GM04503 (cell line): Measurements from ENCODE around the gene BRIP1.
"Not testable (repeated sequence)": the region's sequence is repeated elsewhere in the genome, so short reads cannot be mapped to it uniquely, and the experiment has no call there.

Experiments
- DNase-seq: peaks from one replicate; pipeline ENCODE4 v3.0.0-alpha.2; 2012; ENCODE audit warnings: low read depth

Gene BRIP1

DNA sequence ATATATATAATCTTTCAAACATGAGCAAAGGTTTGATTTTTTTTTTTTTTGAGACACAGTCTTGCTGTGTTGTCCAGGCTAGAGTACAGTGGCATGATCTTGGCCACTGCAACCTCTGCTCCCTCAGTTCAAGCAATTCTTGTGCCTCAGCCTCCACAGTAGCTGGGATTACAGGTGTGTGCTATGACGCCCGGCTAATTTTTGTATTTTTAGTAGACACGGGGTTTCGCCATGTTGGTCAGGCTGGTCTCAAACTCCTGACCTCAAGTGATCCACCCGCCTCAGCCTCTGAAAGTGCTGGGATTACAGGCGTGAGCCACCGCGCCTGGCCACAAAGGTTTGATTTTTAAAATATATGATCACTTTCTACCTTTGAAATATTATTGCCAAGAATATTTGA, 135.5 kb downstream of the BRIP1 start:
- DNase-seq, result not testable (repeated sequence)

DNA sequence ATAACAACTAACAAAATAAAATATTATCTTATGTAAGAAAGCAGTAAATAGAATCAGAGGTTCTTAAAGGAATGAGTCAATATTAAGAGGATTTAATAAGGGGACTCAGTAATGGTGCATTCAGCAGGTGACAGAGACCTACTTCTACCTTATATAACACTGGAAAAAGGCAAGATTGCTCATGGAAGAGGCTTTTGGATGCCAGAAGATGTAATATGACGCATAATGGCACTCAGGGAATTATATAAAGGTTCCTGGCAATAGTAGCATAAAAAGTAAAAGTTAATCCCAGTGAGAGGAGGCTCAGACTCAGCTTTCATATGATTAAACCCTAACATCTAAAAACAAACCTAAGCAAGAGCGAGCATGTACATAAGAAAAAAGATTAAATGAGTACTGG, 136.4 kb downstream of the BRIP1 start:
- no peak for DNase-seq

DNA sequence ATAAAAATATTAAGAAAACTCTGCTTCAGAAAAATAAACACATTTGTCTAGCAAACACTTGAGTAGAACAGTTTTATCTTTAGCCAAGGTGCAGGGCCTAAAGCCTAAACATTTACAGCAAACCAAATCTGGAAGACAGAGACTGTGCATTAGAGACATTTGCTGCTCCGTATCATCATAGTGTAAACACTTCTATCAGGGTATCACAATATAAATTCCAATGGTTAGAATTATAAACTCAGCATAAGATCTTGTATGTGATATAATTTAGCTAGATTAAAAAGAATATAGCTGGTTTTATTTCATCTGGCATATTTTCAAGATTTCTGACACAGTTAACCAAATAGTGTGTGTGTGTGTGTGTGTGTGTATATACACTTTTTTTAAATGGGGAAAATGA, 138.6 kb downstream of the BRIP1 start:
- no peak for DNase-seq

DNA sequence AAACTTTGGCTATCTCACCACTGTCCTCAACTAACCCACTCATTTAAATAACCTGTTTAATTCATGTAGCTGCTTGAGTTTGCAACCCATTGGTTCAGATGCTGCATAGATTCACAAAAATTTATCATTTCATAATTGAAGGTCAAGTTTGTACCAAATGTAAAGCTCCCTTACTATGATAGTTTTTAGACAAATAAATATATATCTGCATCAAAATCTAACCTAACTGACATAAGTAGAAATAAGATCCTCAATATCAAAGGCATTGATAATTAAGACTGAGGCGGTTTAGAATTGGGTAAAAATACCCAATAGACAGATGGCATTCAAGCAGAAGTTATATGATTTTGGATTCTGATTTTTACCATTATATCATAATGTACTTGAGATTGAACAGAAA, 139.4 kb downstream of the BRIP1 start:
- no peak for DNase-seq

DNA sequence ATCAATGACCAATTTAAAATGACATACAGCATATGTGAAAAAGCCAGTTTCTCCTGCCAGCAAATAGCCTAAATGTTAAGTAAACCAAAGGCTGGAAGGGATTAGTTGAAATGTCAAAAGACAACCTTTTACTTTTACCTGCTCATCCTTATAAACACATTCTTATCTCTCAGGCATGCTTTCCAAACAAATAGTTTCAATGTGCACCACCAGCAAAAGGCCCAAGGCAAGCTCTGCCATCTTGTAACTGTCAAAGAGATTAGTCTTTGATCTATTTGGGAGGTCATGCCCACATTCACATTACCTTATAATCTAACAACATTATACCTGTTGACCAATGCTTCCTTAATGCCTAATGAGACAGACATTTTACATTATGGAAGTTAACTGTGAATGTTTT, 140.1 kb downstream of the BRIP1 start:
- no peak for DNase-seq

DNA sequence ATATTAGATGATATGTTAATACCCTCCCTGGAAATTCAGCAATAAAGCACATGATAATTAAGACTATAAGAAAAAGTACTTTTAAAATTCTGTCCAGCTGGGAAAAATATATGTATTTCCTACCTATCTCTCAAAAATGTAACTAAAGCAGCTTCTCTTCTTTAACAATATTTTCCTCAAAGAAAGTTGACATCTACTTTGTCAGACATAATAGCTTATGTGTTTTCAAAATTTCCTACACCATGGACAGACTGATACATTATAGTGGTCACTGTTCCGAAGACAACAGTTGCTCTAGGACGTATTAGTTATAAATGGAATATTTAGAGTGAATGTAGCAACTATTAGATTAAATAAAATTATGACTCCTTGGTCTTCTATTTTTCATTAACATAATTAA, 140.9 kb downstream of the BRIP1 start:
- no peak for DNase-seq

DNA sequence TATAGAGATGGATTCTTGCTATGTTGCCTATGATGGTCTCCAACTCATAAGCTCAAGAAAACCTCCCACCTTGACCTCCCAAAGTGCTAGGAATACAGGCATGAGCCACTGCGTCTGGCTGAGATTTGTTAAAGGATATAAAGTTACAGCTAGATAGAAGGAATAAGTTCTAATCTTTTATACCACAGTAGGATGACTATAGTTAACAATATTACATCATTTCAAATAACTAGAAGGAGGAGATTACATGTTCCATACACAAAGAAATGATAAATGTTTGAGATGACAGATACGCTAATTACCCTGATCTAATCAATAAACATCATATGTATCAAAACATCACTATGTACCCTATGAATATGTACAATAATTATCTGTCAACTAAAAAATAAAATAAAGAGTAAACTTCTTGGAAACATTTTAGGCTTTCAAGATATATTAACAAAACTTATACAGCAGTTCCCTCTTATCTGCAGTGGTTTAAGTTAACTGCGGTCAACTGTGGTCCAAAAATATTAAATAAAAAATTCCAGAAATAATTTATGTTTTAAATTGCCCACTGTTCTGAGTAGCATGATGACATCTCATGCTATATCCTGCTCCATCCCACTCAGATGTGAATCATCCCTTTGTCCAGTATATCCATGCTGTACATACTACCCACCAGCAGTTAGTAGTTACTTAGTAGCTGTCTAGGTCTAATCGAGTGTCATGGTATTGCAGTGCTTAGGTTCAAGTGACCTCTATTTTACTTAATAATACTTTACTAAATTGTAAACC, 143.1 kb downstream of the BRIP1 start:
- DNase-seq, result no peak

DNA sequence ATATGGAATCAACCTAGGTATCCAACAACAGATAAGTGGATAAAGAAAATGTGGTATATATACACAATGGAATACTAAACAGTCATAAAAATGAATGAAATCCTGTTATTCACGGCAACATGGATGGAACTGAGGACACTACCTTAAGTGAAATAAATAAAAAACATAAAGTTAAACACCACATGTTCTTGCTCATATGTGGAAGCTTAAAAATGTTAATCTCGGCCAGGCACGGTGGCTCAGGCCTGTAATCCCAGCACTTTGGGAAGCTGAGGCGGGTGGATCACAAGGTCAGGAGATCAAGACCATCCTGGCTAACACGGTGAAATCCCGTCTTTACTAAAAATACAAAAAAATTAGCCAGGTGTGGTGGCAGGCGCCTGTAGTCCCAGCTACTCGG, 144.1 kb downstream of the BRIP1 start:
- DNase-seq, result not testable (repeated sequence)

DNA sequence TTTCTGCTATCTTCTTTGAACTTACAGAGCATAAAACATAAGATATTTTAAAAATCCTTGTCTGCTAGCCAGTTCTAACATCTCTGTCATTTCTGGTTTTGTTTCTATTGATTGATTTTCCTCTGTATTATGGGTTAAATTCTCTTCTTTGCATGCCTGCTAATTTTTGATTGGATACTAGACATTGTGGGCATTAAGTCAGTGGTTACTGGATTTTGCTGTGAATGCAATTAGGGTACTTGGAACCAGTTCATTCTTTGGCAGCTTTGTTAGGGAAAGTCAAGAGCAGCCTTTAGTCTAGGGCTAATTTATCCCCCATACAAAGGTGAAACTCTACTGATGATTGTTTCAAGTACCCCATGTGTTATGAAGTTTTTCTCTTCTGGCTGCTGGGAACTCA, 145.3 kb downstream of the BRIP1 start:
- no peak for DNase-seq

DNA sequence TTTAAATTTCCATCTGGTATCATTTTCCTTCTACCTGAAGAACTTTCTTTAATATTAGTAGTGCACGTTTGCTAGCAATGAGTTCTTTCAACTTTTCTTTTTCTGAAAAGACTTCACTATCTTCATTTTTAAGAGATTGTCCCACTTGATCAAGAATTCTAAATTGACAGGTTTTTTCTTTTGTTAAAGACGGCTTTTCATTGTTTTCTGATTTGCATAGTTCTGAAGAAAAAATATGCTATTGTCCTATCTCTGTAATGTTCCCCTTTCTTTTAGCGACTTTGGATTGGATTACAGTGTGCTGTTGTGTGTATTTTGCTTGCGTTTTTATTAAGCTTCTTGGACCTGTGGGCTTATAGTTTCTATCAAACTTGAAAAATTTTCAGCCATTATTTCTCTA, 146.0 kb downstream of the BRIP1 start:
- no peak for DNase-seq

DNA sequence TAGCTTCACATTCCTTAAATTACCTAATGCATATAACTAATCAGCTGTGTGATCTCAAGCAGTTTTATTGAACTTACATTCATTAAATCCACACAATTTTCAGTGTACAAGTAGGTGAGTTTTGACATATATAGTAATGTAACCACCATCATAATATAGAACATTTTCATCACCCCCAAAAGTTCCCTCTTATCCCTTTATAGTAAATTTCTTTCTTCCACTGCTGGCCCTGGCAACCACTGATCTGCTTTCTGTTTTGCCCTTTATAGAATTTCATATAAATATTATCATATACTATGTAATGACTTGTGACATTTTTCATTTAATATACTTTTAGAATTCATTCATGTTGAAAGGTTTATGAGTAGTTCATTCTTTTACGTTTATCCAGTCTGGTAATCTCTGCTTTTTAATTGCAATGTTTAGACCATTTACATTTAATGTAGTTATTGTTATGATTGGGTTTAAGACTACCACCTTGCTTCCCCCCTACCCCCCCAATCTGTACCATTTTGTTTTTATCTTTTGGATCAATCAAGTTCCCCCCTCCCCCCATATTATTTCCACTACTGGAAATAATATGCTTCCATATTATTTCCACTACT, 147.0 kb downstream of the BRIP1 start:
- DNase-seq, result no peak

DNA sequence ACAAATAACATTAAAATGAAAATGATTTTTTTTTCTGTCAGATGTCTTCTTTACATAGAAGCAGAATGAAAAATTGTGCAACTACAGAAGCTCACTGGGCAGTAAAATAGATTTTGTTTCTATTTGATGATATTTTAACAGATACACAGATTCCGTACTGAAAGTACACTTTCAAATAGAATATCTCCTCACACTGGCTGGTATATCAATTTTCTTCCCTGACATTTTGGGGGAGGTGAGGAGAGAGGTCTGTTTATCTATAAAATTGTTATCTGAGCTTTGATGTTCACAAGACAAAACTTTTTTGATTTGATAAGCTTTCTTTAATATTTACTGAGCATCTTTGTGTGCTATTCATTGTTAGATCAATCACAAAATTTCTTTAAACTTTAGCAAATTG, 148.0 kb downstream of the BRIP1 start:
- no peak for DNase-seq

DNA sequence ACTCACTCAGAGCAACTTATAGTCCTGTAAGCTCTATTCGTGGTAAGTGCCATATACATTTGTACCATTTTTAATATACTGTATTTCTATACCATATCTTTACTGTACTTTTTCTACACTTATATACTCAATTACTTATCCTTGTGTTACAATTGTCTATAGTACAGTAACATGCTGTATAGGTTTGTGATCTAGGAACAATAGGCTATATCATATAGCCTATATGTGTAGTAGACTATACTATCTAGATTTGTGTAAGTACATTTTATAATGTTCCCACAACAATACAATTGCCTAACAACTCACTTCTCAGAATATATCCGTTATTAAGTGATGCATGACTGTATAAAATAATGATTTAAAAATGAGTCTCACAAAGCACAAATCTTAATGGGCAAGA, 149.0 kb downstream of the BRIP1 start:
- DNase-seq, result no peak

DNA sequence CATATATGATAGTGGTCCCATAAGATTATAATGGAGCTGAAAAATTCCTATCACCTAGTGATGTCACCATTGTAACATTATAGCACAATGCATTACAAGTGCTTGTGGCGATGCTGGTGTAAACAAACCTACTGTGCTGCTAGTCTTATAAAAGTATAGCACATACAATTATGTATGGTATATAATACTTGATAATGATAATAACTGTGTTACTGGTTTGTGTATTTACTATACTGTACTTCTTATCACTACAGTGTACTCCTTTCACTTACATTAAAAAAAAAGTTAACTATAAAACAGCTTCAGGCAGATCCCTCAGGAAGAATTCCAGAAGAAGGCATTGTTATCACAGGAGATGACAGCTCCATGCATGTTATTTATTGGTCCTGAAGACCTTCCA, 150.3 kb downstream of the BRIP1 start:
- DNase-seq, result no peak

DNA sequence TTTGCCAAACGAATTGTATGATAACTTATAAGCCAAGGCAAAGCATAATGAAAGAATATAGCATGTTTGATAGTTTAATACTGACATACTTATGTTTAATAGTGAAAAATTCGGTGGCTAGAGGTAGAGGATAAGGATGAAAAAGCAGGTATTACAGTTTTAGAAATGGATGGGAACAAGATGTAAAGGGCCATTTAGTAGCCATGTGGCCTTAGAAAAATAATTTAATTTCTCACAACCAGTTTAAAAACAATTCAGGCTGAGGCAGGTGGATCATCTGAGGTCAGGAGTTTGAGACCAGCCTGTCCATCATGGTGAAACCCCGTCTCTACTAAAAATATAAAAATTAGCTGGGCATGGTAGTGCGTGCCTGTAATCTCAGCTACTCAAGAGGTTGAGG, 152.8 kb downstream of the BRIP1 start:
- DNase-seq, result no peak

DNA sequence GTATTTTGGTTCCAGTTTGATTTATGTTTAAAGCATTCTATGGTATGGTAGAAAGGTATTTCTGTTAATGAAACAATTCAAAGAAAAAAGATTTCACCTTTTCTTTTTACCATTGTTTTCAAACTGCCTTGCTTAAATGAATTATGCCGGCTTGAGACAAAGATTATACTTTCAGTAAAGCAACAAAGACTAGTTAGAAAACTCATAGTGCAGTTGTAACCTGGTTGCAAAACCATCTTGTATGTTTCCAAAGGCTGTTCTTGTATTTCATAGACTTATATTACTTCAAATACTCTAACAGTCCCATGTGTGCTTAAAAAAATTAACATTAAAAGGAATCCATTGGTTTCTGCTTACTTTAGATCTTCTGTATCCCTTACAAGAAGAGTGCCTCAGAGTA, 153.8 kb downstream of the BRIP1 start:
- DNase-seq, result no peak

DNA sequence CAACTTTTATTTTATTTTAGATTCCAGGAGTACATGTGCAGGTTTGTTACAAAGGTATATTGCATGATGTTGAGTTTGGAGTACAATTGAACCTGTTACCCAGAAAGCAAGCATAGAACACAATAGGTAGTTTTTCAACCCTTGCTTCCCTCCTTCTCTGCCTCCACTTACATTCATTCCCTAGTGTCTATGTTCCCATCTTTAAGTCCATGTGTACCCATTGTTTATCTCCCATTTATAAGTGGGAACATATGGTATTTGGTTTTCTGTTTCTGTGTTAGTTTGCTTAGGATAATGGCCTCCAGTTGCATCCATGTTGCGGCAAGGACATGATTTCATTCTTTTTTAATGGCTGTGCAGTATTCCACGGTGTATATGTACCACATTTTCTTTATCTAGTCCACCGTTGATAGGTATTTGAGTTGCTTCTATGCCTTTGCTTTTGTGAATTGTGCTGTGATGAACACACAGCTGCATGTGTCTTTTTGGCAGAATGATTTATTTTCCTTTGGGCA, 158.3 kb downstream of the BRIP1 start:
- DNase-seq, result no peak

DNA sequence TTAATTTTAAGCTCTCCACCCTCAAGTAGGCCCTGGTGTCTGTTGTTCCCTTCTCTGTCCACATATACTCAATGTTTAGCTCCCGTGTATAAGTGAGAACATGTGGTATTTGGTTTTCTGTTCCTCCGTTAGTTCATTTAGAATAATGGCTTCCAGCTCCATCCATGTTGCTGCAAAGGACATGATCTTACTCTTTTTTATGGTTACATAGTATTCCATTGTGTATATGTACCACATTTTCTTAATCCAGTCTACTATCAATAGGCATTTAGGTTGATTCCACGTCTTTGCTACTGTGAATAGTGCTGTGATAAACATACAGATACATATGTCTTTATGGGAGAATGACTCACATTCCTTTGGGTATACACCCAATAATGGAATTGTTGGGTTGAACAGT, 160.9 kb downstream of the BRIP1 start:
- no peak for DNase-seq

DNA sequence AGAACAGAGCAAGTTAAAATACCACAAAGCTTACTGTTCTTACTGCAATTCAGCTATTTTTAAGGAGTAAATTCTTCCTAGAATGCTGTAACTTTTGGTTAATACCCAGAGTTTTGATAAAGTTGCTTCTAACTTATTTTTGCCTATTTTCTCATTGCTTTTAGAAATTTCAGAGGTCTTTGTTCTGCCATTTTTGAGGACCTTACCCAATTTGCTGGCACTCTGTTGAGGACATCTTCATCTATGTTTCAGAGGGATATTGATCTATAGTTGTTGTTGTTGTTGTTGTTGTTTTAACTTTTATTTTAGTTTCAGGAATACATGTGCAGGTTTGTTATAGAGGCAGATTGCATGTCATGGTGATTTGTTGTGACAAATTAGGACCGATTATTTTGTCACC, 161.3 kb downstream of the BRIP1 start:
- DNase-seq, result no peak

DNA sequence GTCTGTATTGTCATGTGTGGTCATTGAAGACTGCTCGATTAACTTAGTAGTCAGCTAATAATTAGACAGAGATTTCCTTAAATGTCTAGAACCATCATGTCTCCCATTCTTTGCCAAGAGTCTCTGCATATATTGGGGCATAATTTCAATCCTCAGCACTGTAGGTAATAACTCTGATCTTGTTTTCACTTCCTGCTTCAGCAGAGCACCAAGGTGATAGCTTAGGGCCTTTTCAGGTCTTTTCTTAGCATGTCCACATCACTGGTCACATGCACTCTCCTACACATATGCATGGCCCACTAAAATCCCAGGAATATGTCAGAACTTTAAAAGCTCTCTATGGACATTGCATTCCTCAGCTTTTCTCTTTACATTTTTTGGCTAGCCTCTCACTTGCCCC, 162.0 kb downstream of the BRIP1 start:
- DNase-seq, result no peak

DNA sequence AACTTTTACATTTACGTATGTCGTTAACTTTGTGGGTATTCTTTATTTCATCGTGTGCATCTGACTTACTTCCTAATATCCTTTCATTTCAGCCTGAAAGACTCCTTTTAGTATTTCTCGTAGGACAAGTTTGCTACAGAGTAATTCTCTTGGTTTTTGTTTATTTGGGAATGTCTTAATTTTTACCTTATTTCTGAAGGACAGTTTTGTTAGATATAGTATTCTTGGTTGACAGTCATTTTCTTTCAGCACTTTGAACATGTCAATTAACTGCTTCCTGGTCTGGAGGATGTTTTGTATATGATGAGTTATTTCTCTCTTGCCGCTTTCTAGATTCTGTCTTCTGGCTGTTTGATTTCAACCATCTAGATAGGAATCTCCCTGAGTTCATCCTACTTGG, 163.1 kb downstream of the BRIP1 start:
- DNase-seq, result no peak

DNA sequence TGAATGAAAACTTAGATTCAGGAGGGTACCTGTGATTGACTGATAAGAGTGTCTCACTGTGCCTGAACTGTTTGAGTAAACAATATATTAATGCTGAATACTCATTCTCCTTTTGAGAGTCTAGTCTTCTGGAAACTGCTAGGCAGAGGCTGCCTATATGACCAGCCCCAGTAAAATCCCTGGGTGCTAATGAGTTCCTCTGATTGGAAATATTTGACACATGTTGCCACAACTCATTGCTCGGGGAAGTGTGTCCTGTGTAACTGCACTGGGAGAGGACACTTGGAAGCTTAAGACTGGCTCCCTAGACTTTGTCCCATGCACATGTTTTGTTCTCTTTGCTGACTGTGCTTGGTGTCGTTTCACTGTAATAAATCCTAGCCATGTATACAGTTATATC, 163.6 kb downstream of the BRIP1 start:
- DNase-seq, result no peak

DNA sequence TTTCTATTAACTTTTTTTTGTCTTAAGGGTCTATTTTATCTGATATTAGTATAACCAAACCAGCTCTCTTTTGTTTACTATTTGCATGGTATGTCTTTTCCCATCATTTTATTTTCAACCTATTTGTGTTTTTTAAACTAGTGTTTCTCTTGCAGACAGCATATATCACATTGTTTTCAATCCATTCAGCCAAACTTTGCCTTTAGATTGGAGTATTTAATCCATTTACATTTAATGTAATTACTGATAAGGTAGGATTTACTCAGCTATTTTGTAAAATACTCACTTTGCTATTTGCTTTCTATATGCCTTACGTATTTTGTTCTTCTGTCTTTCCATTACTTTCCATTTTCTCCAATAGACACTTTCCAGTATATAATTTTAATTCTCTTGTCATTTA, 164.3 kb downstream of the BRIP1 start:
- no peak for DNase-seq

DNA sequence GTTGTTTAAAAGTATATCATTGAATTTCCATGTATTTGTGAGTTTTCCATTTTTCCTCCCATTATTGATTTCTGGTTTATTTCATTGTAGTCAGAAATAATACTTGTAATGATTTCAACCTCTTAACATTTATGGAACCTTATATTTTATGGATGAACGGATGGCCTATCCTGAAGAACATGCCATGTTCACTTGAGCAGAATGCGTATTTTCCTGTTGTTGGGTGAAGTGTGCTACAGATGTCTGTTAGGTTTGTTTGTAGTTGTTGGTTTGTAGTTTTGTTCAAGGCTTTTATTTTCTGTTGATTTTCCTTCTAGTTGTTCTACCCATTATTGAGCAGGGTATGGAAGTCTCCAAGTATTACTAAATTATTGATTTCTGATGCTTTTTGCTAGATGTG, 165.1 kb downstream of the BRIP1 start:
- DNase-seq, result no peak
